BJ (cell line): ENCODE measurements around the gene EHBP1L1. TPM values are rescaled to one million over a fixed set of nuclear protein-coding genes. Genes with fewer than 3 reads are reported as not detected.

ENCODE experiments used
- CTCF ChIA-PET: fragments of 350-600 bp; formaldehyde crosslinking; extraction: SDS; loops from one replicate; lab custom pipeline; 2021; ENCODE audit warnings: antibody characterized with exemption, inconsistent platforms; lab: Yijun Ruan, JAX
- POLR2A ChIA-PET: fragments of 300-600 bp; sonication (Branson Sonifier 250); formaldehyde crosslinking; extraction: SDS; loops from one replicate; lab custom pipeline; 2021; ENCODE audit warnings: antibody characterized with exemption; lab: Charles Lee
- DNase-seq: peaks from one replicate; pipeline ENCODE4 v3.0.0-alpha.2; 2011; ENCODE audit warnings: low read depth
- H3K27me3 ChIP-seq: 2 replicates; pipeline ENCODE4 v1.6.0; 2011; ENCODE audit warnings: low read length; ENCODE audit not compliant: control insufficient read depth, insufficient read depth
- H3K36me3 ChIP-seq: 2 replicates; pipeline ENCODE4 v1.5.1; 2011; ENCODE audit warnings: low read length; ENCODE audit not compliant: control insufficient read depth, insufficient read depth
- H3K4me3 ChIP-seq: 2 replicates; pipeline ENCODE4 v1.5.1; 2011; ENCODE audit warnings: low read depth, mild to moderate bottlenecking, control low read depth, low read length
- CTCF ChIP-seq: IDR thresholded peaks from 2 replicates; pipeline ENCODE4 v1.5.1; 2011; ENCODE audit warnings: low read depth, mild to moderate bottlenecking, control low read depth, inconsistent platforms, low read length, moderate library complexity; ENCODE audit not compliant: insufficient read depth
- polyA plus RNA-seq: library from polyadenylated mRNA; depleted of rRNA; stranded (reverse); fragments of >200 nt; gene quantifications from 2 replicates; pipeline ENCODE4 v1.2.3, GENCODE V29; 2011

The EHBP1L1 gene
- polyA plus RNA-seq, 1 experiment = 30.9 TPM

GRCh38 chr11:65617136-65617850 is 41.4 kb downstream of the EHBP1L1 start:
- POLR2A ChIA-PET = interaction anchor here (0.6 kb wide), 1 partner anchor 178 kb away, joined by 12 read pairs; no protein-coding TSS in a partner anchor
- CTCF ChIA-PET = interaction anchor here (0.7 to 1.4 kb wide), 5 partner anchors 9 to 76 kb away, joined by 3 to 7 read pairs (median 3); no protein-coding TSS in a partner anchor
- no peaks in the 10 kb centered on the region for H3K27me3 ChIP-seq
- H3K36me3 ChIP-seq = peaks cover 43% of the 10 kb centered on the region
- TF ChIP-seq CTCF = no peak
- H3K4me3 ChIP-seq = no peak overlapping the region
- DNase-seq = no peak

- Histone ChIP-seq H3K4me3 (no peak overlapping the region), H3K36me3 (peaks cover 44% of the 10 kb centered on the region), H3K27me3 (no peaks in the 10 kb centered on the region)
- POLR2A ChIA-PET = no interaction called here
- DNase-seq = no peak
- CTCF ChIA-PET = interaction anchor here (0.8 to 1.2 kb wide), 2 partner anchors 8 to 77 kb away, joined by 3 to 4 read pairs; no protein-coding TSS in a partner anchor
- no peak for TF ChIP-seq CTCF
Observed at GRCh38 chr11:65617990-65618751, 42.3 kb downstream of the EHBP1L1 start.

GRCh38 chr11:65618763-65619162 is 42.9 kb downstream of the EHBP1L1 start:
- DNase-seq = no peak
- ChIA-PET POLR2A (no interaction called here), CTCF (interaction anchor here (1.2 kb wide), 1 partner anchor 7 kb away, joined by 4 read pairs; no protein-coding TSS in a partner anchor)
- TF ChIP-seq CTCF = no peak
- Histone ChIP-seq H3K36me3 (peaks cover 46% of the 10 kb centered on the region), H3K4me3 (no peak overlapping the region), H3K27me3 (no peaks in the 10 kb centered on the region)

- peaks cover 50% of the 10 kb centered on the region for H3K36me3 ChIP-seq
- CTCF ChIA-PET = no interaction called here
- DNase-seq = no peak
- TF ChIP-seq CTCF = no peak
- no peaks in the 10 kb centered on the region for H3K27me3 ChIP-seq
- POLR2A ChIA-PET = no interaction called here
- no peak overlapping the region for H3K4me3 ChIP-seq
Observed at GRCh38 chr11:65619281-65619928, 43.6 kb downstream of the EHBP1L1 start.
